Trophoblast cell (in vitro differentiated cells and primary cell): ENCODE data around the gene ALDH3B2.

Source experiments
- DNase-seq, 2 donors: peaks; one replicate each; pipeline ENCODE4 v3.0.0-alpha.2; 2016
- H2AFZ ChIP-seq: 2 replicates; pipeline ENCODE4 v1.6.1; 2013; ENCODE audit warnings: low read length, moderate library complexity, mild to moderate bottlenecking; ENCODE audit not compliant: insufficient read depth, poor library complexity
- H2AK5ac ChIP-seq: 2 replicates; pipeline ENCODE4 v1.6.1; 2013; ENCODE audit warnings: mild to moderate bottlenecking, low read length
- H2BK120ac ChIP-seq: 2 replicates; pipeline ENCODE4 v1.6.1; 2013; ENCODE audit warnings: low read length, mild to moderate bottlenecking, moderate library complexity; ENCODE audit not compliant: insufficient read depth, poor library complexity
- H2BK12ac ChIP-seq: 2 replicates; pipeline ENCODE4 v1.6.1; 2013; ENCODE audit warnings: mild to moderate bottlenecking, low read length, moderate library complexity
- H2BK5ac ChIP-seq: 2 replicates; pipeline ENCODE4 v1.6.1; 2013; ENCODE audit warnings: low read length, low read depth, moderate library complexity, mild to moderate bottlenecking; ENCODE audit not compliant: poor library complexity
- H3K14ac ChIP-seq: 2 replicates; pipeline ENCODE4 v1.6.1; 2013; ENCODE audit warnings: mild to moderate bottlenecking, low read length
- H3K18ac ChIP-seq: 2 replicates; pipeline ENCODE4 v1.6.1; 2013; ENCODE audit warnings: mild to moderate bottlenecking, low read length
- H3K23ac ChIP-seq: 2 replicates; pipeline ENCODE4 v1.6.1; 2013; ENCODE audit warnings: low read length
- H3K27ac ChIP-seq: 2 replicates; pipeline ENCODE4 v1.5.1; 2013; ENCODE audit warnings: low read depth, mild to moderate bottlenecking, inconsistent platforms, low read length, moderate library complexity
- H3K27me3 ChIP-seq: 2 replicates; pipeline ENCODE4 v1.6.1; 2013; ENCODE audit warnings: inconsistent platforms, mild to moderate bottlenecking, low read length, moderate library complexity; ENCODE audit not compliant: insufficient read depth
- H3K36me3 ChIP-seq, 2 experiments: 1 replicate in 1 of 2; 2 replicates in 1 of 2; pipeline ENCODE4 v1.6.1; 2013; ENCODE audit warnings: low read length in 2 of 2, mild to moderate bottlenecking in 2 of 2, moderate library complexity in 1 of 2; ENCODE audit not compliant: insufficient read depth in 2 of 2, control insufficient read depth in 1 of 2
- H3K4ac ChIP-seq: 2 replicates; pipeline ENCODE4 v1.6.1; 2013; ENCODE audit warnings: low read depth, mild to moderate bottlenecking, low read length, moderate library complexity
- H3K4me1 ChIP-seq, 2 experiments: 1 replicate in 1 of 2; 2 replicates in 1 of 2; pipeline ENCODE4 v1.6.1; 2013; ENCODE audit warnings: low read length in 2 of 2, mild to moderate bottlenecking in 2 of 2, moderate library complexity in 1 of 2; ENCODE audit not compliant: insufficient read depth in 2 of 2, control insufficient read depth in 1 of 2
- H3K4me2 ChIP-seq: 2 replicates; pipeline ENCODE4 v1.6.1; 2013; ENCODE audit warnings: inconsistent platforms, mild to moderate bottlenecking, low read length, moderate library complexity
- H3K4me3 ChIP-seq: 2 replicates; pipeline ENCODE4 v1.5.1; 2013; ENCODE audit warnings: mild to moderate bottlenecking, low read depth, low read length, inconsistent platforms
- H3K79me1 ChIP-seq: one replicate; pipeline ENCODE4 v1.6.1; 2013; ENCODE audit warnings: low read length
- H3K79me2 ChIP-seq: 2 replicates; pipeline ENCODE4 v1.6.1; 2013; ENCODE audit warnings: low read length, mild to moderate bottlenecking; ENCODE audit not compliant: control insufficient read depth, insufficient read depth, poor library complexity
- H3K9ac ChIP-seq: 2 replicates; pipeline ENCODE4 v1.6.1; 2013; ENCODE audit warnings: mild to moderate bottlenecking, low read length
- H3K9me3 ChIP-seq: 2 replicates; pipeline ENCODE4 v1.6.1; 2013; ENCODE audit warnings: low read depth, mild to moderate bottlenecking, control low read depth, inconsistent platforms, low read length; ENCODE audit not compliant: insufficient read depth
- H4K12ac ChIP-seq: 2 replicates; pipeline ENCODE4 v1.6.1; 2013; ENCODE audit warnings: low read depth, mild to moderate bottlenecking, low read length, moderate library complexity
- H4K8ac ChIP-seq: 2 replicates; pipeline ENCODE4 v1.6.1; 2013; ENCODE audit warnings: low read depth, mild to moderate bottlenecking, low read length, moderate library complexity
- H4K91ac ChIP-seq: one replicate; pipeline ENCODE4 v1.6.1; 2013; ENCODE audit warnings: low read depth, mild to moderate bottlenecking, low read length, moderate library complexity
- WGBS: extraction: QIAGEN DNeasy Blood & Tissue Kit; methylation state at CpG from one replicate; pipeline ENCODE4 v1.1.7; 2013; ENCODE audit warnings: missing lambda C conversion rate; ENCODE audit not compliant: insufficient read length, insufficient coverage; ENCODE audit errors: extremely low coverage; 5-methylcytosine and 5-hydroxymethylcytosine counted together

The ALDH3B2 gene

GRCh38 chr11:67631853-67632174 lies 42.6 kb downstream of the ALDH3B2 start:
- Histone ChIP-seq H3K4me3 (no peak overlapping the region), H4K12ac (no peak overlapping the region), H3K9me3 (peaks cover 2% of the 10 kb centered on the region), H3K4me1 (peaks cover 7 to 10% of the 10 kb centered on the region in 2 experiments), H4K91ac (peak overlapping the region; percentile 64), H3K27me3 (no peaks in the 10 kb centered on the region), H3K14ac (peak overlapping the region; percentile 10), H2AFZ (no peak overlapping the region), H2BK120ac (no peak overlapping the region), H3K27ac (no peak overlapping the region), H2BK12ac (no peak overlapping the region), H3K36me3 (no peaks in the 10 kb centered on the region), H3K79me1 (peaks cover 9% of the 10 kb centered on the region), H3K79me2 (peaks cover 2% of the 10 kb centered on the region), H4K8ac (no peak overlapping the region), H3K23ac (no peak overlapping the region), H2AK5ac (peak overlapping the region; percentile 39), H3K4me2 (no peak overlapping the region), H3K4ac (no peak overlapping the region), H3K18ac (no peak overlapping the region), H3K9ac (no peak overlapping the region), H2BK5ac (no peak overlapping the region)
- DNase-seq, result no peak
- no CpG with 5 or more reads among the region's 2 CpGs for WGBS

- Histone ChIP-seq H3K4me1 (peaks cover 7 to 10% of the 10 kb centered on the region in 2 experiments), H2BK120ac (no peak overlapping the region), H3K14ac (no peak overlapping the region), H3K4me3 (no peak overlapping the region), H3K9me3 (peaks cover 2% of the 10 kb centered on the region), H4K8ac (peak overlapping the region; percentile 92), H2AFZ (no peak overlapping the region), H3K27me3 (no peaks in the 10 kb centered on the region), H3K4ac (no peak overlapping the region), H3K9ac (no peak overlapping the region), H3K79me2 (peaks cover 2% of the 10 kb centered on the region), H4K91ac (peak overlapping the region; percentile 64), H3K23ac (no peak overlapping the region), H3K79me1 (peaks cover 9% of the 10 kb centered on the region), H2AK5ac (peak overlapping the region; percentile 39), H2BK12ac (peak overlapping the region; percentile 14), H2BK5ac (no peak overlapping the region), H3K36me3 (no peaks in the 10 kb centered on the region), H3K4me2 (no peak overlapping the region), H4K12ac (peak overlapping the region; percentile 16), H3K18ac (no peak overlapping the region), H3K27ac (no peak overlapping the region)
- no peak for DNase-seq
- no CpG with 5 or more reads among the region's 7 CpGs for WGBS
Observed at GRCh38 chr11:67631411-67631810, 43.0 kb downstream of the ALDH3B2 start.

- H2BK120ac ChIP-seq, result no peak overlapping the region
- no peak for DNase-seq
- peak overlapping the region; percentile 97 for H3K4me2 ChIP-seq
- H3K23ac ChIP-seq, result no peak overlapping the region
- no peaks in the 10 kb centered on the region for H3K27me3 ChIP-seq
- peaks cover 2% of the 10 kb centered on the region for H3K79me2 ChIP-seq
- no peak overlapping the region for H2AK5ac ChIP-seq
- WGBS, result no CpG with 5 or more reads among the region's 16 CpGs
- H3K27ac ChIP-seq, result peak overlapping the region; percentile 42
- H3K79me1 ChIP-seq, result peaks cover 9% of the 10 kb centered on the region
- H3K9me3 ChIP-seq, result peaks cover 2% of the 10 kb centered on the region
- H3K4ac ChIP-seq, result peak overlapping the region; percentile 7
- peaks cover 7 to 10% of the 10 kb centered on the region in 2 experiments for H3K4me1 ChIP-seq
- H2BK12ac ChIP-seq, result no peak overlapping the region
- peak overlapping the region; percentile 80 for H3K4me3 ChIP-seq
- H3K9ac ChIP-seq, result peak overlapping the region; percentile 13
- no peaks in the 10 kb centered on the region for H3K36me3 ChIP-seq
- H4K91ac ChIP-seq, result peak overlapping the region; percentile 64
- no peak overlapping the region for H3K18ac ChIP-seq
- H4K8ac ChIP-seq, result peak overlapping the region; percentile 92
- H2BK5ac ChIP-seq, result peak overlapping the region; percentile 55
- H4K12ac ChIP-seq, result peak overlapping the region; percentile 89
- H3K14ac ChIP-seq, result peak overlapping the region; percentile 45
- H2AFZ ChIP-seq, result peak overlapping the region; percentile 33
Observed at GRCh38 chr11:67630943-67631331, 43.5 kb downstream of the ALDH3B2 start.

- Histone ChIP-seq H4K12ac (peak overlapping the region; percentile 89), H4K8ac (peak overlapping the region; percentile 92), H2BK5ac (peak overlapping the region; percentile 55), H3K4me1 (peaks cover 7 to 10% of the 10 kb centered on the region in 2 experiments), H3K18ac (peak overlapping the region; percentile 70), H3K14ac (peak overlapping the region; percentile 67), H2AK5ac (no peak overlapping the region), H3K9me3 (peaks cover 2% of the 10 kb centered on the region), H3K9ac (peak overlapping the region; percentile 51), H3K4me2 (peak overlapping the region; percentile 97), H3K27me3 (no peaks in the 10 kb centered on the region), H3K79me1 (peaks cover 9% of the 10 kb centered on the region), H3K36me3 (no peaks in the 10 kb centered on the region), H2AFZ (peak overlapping the region; percentile 33), H2BK120ac (peak overlapping the region; percentile 65), H3K27ac (peak overlapping the region; percentile 67), H4K91ac (peak overlapping the region; percentile 64), H3K4ac (peak overlapping the region; percentile 7), H3K4me3 (peak overlapping the region; percentile 80), H2BK12ac (peak overlapping the region; percentile 47), H3K79me2 (peaks cover 2% of the 10 kb centered on the region), H3K23ac (no peak overlapping the region)
- DNase-seq, result peak; percentile 98 to 99
- no CpG with 5 or more reads among the region's 70 CpGs for WGBS
Observed at GRCh38 chr11:67630228-67630942, 44.0 kb downstream of the ALDH3B2 start.
